ENCODE measurements around the gene SEC31A. TPM values are rescaled to one million over a fixed set of nuclear protein-coding genes. Genes with fewer than 3 reads are reported as not detected.

Gene SEC31A
- total RNA-seq, 1 experiment from 2014 or later: 128 TPM

DNA sequence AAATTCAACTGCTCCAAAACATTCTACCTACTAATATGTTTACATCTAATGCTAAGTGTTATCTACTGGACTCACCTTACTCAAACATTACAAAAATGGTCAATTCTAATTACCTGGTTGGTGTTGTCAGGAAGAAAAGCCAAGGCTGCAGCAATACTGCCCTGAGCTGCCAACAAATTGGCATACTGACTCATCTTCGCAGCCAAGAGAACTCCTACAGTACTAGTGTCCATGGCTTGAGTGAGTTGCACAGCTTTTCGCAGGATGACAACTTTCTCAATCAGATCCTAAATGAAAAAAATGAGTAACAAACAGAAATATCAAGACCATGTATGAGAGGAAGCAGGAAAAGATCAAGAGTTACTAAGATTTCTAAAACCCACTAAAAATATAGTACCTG lies 39.6 kb downstream of the SEC31A start:
- Histone ChIP-seq H3K56ac (ENCODE audit: insufficient read length, low read depth, low read length) (no peak overlapping the region), H3K9ac (ENCODE audit: extremely low read depth, insufficient read length, low read length) (no peak overlapping the region), H3K27me3 (ENCODE audit: insufficient read depth, low read length) (no peaks in the 10 kb centered on the region), H4K8ac (replicated peaks; ENCODE audit: insufficient read length, low read depth, low read length) (no peak overlapping the region), H3K18ac (ENCODE audit: insufficient read length, low read depth, low read length) (no peak overlapping the region), H3K4me1 (ENCODE audit: insufficient read depth, low read length) (no peaks in the 10 kb centered on the region), H3K79me2 (ENCODE audit: insufficient read depth, low read length) (no peaks in the 10 kb centered on the region), H4K91ac (ENCODE audit: insufficient read length, low read depth, low read length) (no peak overlapping the region), H2BK20ac (ENCODE audit: low read depth, low read length, poor library complexity, severe bottlenecking) (no peak overlapping the region), H2BK120ac (ENCODE audit: low read depth, low read length, poor library complexity, severe bottlenecking) (no peak overlapping the region), H4K5ac (ENCODE audit: insufficient read length, low read depth, low read length) (no peak overlapping the region), H3K27ac (ENCODE audit: insufficient read length, low read depth, low read length) (no peak overlapping the region), H4K20me1 (ENCODE audit: control insufficient read depth, insufficient read depth, insufficient read length) (no peaks in the 10 kb centered on the region), H2BK15ac (ENCODE audit: low read depth, low read length) (no peak overlapping the region), H2BK5ac (ENCODE audit: insufficient read length, low read length) (no peak overlapping the region), H2AK5ac (ENCODE audit: insufficient read length, low read length) (no peak overlapping the region), H3K79me1 (ENCODE audit: insufficient read depth, low read depth, low read length, poor library complexity, severe bottlenecking) (no peaks in the 10 kb centered on the region), H3T11ph (ENCODE audit: low read length) (no peak overlapping the region), H3K4ac (ENCODE audit: low read depth, low read length) (no peak overlapping the region), H2BK12ac (ENCODE audit: insufficient read length, low read depth, low read length) (no peak overlapping the region), H3K23me2 (ENCODE audit: insufficient read length, low read depth, low read length, poor library complexity, severe bottlenecking) (no peaks in the 10 kb centered on the region), H3K9me3 (ENCODE audit: control insufficient read depth, low read depth, low read length) (no peaks in the 10 kb centered on the region), H3K14ac (ENCODE audit: insufficient read depth, low read length) (no peak overlapping the region), H3K4me2 (ENCODE audit: insufficient read depth, insufficient read length, low read length) (no peak overlapping the region), H3K23ac (ENCODE audit: insufficient read length, low read depth, low read length) (no peak overlapping the region), H2AFZ (ENCODE audit: low read length) (no peak overlapping the region)
- Mint-ChIP-seq H3K36me3 (ENCODE audit: insufficient read depth in 1 of 3, low read depth in 3 of 3) (peaks cover 37 to 83% (median 75%) of the 10 kb centered on the region in 3 experiments; a peak in 6 of 7 replicates), H3K27me3 (ENCODE audit: low read depth) (no peaks in the 10 kb centered on the region), H3K27ac (no peak overlapping the region), H3K9me3 (no peaks in the 10 kb centered on the region), H3K4me3 (no peak overlapping the region), H3K4me1 (no peaks in the 10 kb centered on the region)
- WGBS (ENCODE audit: extremely low coverage, insufficient read length, low lambda C conversion rate): no CpG with 5 or more reads among the region's 2 CpGs
- TF ChIP-seq, protein P1, sequence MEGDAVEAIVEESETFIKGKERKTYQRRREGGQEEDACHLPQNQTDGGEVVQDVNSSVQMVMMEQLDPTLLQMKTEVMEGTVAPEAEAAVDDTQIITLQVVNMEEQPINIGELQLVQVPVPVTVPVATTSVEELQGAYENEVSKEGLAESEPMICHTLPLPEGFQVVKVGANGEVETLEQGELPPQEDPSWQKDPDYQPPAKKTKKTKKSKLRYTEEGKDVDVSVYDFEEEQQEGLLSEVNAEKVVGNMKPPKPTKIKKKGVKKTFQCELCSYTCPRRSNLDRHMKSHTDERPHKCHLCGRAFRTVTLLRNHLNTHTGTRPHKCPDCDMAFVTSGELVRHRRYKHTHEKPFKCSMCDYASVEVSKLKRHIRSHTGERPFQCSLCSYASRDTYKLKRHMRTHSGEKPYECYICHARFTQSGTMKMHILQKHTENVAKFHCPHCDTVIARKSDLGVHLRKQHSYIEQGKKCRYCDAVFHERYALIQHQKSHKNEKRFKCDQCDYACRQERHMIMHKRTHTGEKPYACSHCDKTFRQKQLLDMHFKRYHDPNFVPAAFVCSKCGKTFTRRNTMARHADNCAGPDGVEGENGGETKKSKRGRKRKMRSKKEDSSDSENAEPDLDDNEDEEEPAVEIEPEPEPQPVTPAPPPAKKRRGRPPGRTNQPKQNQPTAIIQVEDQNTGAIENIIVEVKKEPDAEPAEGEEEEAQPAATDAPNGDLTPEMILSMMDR (conservative IDR thresholded peaks at IDR 0.05): no peak
- DNase-seq: no peak

All from H9 (cell line).